ENCODE results near the gene CCDC93.

The CCDC93 gene, protein sequence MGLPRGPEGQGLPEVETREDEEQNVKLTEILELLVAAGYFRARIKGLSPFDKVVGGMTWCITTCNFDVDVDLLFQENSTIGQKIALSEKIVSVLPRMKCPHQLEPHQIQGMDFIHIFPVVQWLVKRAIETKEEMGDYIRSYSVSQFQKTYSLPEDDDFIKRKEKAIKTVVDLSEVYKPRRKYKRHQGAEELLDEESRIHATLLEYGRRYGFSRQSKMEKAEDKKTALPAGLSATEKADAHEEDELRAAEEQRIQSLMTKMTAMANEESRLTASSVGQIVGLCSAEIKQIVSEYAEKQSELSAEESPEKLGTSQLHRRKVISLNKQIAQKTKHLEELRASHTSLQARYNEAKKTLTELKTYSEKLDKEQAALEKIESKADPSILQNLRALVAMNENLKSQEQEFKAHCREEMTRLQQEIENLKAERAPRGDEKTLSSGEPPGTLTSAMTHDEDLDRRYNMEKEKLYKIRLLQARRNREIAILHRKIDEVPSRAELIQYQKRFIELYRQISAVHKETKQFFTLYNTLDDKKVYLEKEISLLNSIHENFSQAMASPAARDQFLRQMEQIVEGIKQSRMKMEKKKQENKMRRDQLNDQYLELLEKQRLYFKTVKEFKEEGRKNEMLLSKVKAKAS

DNA sequence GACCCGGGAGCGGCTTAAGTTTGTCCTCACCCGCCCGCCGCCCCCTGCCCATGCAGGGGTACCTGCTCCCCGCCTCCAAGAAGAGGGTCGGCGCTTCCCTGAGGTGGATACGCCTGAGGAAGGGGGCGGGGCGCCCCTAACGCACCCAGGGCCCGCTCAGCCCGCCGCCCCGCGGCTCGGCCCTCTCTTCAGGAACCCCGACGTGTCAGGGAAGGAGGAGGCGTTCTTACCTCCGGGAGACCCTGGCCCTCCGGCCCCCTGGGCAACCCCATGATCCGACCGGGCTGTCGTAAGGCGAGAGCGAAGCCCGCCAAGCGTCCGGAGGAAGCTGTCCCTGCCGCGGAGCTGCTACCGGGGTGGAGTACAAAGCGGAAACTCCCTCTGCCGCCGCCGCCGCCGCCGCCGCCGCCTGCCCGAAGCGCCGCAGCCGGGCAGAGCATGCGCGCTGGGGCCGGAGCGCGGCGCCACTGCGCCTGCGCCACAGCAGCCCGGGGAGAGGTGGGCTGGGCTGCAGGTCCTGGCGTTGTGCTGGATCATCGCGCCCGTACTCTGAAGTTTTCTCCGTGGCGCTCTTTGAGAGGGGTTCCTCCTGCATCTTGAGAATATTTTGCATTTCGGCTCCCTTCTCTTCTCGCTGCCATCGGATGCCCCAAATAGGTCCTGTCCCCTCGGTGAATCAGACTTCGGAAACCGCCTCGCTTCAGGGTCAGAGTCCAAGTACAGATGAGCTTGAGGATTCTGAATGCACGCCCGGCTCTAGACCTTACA lies at the start of gene CCDC93:
CCDC93 (minus strand) TSS at position 347 of the 768 bp plus-strand sequence; CDS start at position 272, 75 bp downstream.
- in situ Hi-C loops (cut with HindIII; ENCODE audit: low sequenced_read_pairs), result no loop called here

DNA sequence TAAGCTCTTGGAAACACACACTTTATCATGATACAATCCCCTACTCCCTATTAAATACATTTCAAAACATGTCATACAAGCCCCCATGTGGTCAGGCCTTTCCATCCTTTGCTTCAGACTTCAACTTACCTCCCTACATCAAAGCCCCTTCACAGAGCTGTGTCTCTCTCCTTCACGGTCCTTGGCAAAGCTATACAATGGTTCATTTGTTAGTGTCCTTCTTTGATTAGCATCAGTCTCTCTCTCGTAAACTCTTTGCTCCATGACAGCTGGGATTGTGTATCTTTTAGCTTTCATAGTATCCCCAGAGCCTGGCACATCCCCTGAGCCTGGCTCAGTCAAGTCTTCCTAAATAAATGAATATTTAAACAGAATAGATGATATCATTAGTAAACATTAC lies 48.8 kb upstream of the CCDC93 start:
- in situ Hi-C loops (cut with HindIII; ENCODE audit: low sequenced_read_pairs), result no loop called here

DNA sequence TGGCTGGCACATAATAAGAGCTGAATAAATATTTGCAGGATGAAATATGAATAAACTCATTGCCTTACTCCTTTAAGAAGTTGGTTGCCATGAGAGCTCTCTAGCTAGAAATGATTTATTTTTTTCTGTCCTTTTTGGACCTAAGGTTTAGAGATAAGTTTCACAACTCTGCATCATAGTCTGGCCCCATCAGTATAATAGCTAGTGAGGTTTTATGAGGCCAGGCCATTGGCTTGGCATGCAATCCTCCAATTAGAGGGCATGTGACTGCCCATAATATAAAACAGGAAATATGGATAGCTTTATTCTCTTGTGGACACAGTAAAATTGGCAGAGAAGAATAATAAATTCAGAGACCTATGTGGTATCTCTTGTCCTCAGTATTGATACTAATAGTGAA lies 48.2 kb upstream of the CCDC93 start:
- in situ Hi-C loops (cut with HindIII; ENCODE audit: low sequenced_read_pairs), result no loop called here

DNA sequence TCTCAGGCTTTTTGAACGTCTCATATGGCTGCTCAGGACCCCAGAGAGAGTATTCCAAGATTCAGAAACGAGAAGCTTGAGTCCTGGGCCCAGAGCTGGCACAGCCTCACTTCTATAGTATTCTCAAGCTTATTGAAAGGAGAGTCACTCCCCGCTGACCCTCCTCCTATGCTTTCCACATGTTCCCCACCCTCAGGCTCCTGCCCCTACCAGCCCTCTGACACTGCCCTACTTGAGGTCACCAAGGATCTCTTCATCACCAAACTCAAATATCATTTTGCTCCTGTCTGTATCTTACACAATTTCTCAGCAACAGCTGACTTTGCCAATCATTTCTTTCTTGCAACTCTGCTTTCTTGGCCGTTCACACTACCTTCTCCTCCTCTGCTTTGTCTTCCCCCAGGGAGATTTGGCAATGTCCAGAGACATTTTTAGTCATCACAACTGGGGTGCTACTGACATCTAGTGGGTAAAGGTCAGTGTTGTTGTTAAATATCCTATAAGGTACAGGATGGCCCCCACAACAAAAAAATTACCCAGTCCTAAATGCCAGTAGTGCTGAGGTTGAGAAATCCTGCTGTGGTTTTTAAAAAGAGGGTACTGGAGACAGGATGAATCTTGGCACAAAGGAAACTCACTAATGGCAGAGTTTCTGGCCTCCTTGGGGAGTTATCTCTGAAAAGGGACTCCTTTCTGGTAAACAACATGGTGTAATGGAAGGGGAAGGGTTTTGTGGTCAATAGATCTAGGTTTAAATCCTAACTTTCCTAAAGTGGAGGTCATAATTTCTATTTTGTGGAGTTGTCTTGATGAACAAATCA lies 47.5 kb upstream of the CCDC93 start:
- in situ Hi-C loops (cut with HindIII; ENCODE audit: low sequenced_read_pairs), result no loop called here

DNA sequence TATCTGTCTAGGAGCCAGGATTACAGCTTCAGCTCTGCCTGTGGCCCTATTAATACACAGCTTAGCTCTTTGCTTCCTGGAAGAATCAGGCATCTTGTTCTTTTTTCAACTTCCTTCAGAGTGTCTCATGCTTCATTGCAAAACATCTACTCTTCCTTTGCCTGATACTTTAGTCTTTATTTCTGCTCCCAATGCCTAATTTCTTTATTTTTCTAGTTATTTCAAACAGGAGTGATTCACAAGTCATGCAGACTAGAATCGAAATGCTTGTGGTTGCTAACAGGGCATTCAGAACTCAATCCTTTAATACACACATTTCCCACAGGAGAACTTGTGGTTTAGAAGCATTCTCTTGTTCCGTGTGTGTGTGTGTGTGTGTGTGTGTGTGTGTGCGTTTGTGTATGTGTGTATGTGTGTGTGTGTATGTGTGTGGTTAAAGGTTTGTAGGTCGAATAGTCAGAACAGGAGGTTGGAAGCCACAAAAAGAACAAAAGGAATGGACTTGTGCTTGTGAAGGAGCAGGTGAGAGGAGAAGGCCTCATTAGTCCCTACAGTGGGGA lies 46.1 kb upstream of the CCDC93 start:
- in situ Hi-C loops (cut with HindIII; ENCODE audit: low sequenced_read_pairs), result no loop called here

DNA sequence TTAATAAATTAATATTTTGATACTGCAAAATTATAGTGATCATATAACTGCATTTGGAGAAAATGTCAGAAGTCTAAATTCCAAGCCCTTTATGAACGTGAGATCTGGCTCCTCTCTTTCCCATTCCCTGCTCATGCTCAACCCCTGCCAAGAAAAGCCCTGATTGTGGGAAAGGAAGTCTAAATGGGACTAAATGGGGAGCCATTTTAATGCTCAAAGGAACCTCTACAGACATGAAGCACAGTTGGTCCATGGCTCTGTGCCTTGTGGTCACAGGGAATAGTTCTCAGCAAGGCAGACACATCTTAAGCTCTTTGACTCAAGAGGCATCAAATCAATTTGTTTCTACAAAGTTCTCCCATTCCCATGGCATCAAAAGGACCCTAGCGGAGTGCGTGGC lies 45.1 kb upstream of the CCDC93 start:
- in situ Hi-C loops (cut with HindIII; ENCODE audit: low sequenced_read_pairs), result no loop called here

DNA sequence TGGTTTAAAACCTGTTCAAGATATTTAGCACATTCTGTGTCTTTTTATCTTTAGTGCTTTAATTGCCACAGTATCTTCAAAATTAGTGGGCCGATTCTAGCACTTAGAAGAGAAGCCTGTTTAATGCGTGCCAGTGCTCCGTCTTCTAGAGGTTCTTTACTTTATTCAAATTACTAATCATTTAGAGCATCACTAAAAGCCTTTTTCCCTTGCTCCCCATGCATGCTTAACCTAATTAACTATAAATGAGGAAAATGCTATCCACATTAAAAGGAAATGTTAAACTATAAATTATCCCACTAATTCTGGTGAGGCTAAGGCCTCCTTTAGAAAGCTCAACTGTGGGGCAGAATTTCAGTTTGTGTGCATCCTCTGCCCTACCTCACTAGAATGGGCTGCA lies 42.9 kb upstream of the CCDC93 start:
- in situ Hi-C loops (cut with HindIII; ENCODE audit: low sequenced_read_pairs), result no loop called here

DNA sequence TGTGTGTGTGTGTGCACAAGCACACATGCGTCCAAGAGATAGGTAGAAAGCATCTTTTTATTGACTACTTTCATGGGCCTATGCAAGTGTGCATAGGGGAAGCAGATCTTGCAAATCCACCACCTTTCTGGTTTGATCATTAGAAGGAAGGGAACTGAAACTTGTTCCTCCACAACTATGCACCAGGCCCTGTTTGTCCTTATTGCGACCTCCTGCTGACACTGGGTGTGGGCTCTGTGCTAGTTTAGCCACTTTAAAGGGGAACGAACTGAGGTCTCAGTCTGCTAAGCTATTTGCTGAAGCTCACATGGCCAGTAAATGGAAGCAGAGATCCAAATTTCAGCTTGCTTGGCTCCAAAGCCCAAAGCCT lies 42.3 kb upstream of the CCDC93 start:
- in situ Hi-C loops (cut with HindIII; ENCODE audit: low sequenced_read_pairs), result no loop called here

DNA sequence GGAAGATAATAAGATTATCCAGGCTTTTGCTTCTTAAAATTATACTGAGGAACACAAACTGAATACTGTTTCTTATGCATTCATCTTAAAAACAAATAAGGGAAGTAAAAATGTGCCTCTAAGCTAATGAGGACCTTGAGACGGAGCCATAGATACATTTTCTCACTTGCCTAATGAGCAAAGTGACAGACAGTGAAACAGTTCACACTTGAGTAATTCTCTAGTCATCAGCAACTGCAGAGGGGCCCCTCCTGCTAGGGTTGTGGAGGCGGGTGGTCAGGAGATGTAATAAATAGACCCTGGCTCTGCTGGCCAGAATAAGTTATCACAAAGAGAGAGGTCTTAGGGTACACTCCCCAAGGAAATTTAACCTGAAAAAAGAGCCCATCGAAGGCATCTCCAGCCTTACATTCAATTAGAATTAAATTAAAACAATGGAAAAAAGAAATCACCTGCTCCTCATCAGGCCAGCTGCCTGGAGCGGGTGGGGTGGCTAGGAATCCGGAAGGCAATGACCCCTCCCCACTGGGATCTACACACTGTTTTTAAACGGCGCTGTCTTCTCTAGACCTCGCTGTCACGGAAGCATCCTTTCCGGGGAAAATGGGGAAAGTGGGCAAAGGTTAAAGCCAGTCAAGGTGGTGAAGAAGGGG lies 41.8 kb upstream of the CCDC93 start:
- in situ Hi-C loops (cut with HindIII; ENCODE audit: low sequenced_read_pairs), result no loop called here

DNA sequence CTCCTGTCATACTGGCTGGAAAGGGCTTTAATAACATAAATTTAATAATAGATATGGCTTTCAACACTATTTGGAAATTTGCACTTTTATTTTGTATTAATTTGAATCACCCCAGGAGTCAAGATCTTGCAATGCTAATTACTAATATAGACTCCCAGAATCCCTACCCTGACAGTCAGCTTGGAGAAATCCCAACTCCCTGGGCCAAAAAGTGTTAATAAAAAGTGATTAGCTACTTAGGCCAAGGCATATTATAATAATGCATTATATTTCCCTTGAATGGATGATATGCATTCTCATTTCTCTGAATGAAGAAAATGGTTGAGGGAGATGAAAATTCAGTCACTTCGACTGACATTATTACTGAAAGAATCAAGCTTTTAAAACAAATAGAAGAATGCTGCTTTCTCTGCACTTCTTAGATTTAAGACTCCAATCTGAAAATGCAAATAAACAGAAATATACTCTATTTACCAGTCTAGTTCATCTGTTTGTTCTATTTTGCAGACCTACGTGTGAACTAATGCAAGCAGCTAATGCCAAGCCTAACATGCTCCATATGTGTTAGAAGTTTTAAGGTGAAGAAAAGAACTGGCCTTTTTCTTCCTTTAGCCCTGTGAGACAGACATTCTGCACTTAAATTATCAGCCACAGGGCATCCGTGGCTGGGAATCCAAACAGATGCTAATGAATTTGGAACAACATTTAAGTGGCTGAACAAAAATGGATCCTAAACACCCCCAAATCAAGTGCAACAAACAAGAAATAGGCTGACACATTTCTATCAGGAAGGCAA lies 40.5 kb upstream of the CCDC93 start:
- in situ Hi-C loops (cut with HindIII; ENCODE audit: low sequenced_read_pairs), result no loop called here

DNA sequence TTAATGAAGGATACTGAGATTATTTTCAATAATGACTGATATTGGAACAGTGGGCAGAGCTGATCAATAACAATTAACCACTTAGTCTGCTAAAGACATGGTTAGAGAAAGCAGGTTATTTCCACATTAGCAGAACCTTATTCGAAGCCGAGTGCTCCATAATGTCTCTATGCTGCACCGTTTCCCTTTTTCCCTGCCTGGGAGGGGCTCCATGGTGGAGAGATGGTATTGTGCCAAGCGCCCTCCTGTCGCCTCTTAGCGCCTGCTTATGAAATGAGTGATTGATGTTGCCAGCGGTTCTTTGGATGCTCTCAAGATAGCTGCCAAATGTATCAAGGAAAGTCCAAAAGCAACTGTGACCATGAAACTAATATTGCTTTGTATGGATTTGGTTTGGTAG lies 39.8 kb upstream of the CCDC93 start:
- in situ Hi-C loops (cut with HindIII; ENCODE audit: low sequenced_read_pairs), result no loop called here

DNA sequence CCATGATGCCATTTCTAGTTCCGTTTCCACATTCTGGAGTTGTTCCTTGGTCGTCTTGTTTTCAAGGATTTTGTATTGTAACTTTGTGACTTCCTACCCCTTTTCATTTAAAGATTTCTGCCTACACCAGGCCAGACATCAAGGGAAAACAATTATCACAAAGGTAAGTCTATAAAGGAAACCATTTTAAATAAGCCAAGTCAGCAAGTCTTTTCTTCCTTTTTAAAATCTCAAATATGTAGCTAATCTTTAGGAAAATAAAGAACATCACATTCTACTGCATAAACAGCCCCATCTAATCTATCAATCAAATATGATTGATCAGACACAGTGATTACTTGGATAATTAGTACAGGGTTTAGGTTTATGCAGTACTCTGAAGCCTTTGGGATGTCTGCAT lies 38.6 kb upstream of the CCDC93 start:
- in situ Hi-C loops (cut with HindIII; ENCODE audit: low sequenced_read_pairs), result no loop called here

DNA sequence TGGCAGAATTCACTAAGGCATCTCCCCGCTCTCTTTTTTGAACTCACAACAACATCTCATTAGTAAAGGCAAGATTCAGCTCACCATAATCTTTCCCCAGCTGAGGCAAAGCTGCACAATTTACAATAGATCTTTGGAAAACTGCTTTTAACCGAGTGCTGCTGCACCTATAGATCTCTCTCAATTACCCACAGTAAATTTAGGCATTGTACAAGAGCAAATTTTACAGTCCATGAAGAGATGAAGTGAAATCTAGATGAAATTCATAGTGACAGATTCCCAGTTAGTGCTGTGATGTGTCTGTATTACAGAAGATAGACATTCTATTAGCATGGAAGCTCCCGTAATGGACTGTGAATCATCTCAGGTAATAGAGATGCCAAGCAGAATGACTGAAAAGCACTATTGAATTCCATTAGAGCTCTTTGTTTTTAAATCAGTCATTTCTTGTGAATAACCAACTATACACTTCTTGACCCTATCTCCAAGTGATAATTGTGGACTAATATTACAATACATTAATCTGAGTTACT lies 38.0 kb upstream of the CCDC93 start:
- in situ Hi-C loops (cut with HindIII; ENCODE audit: low sequenced_read_pairs), result no loop called here

DNA sequence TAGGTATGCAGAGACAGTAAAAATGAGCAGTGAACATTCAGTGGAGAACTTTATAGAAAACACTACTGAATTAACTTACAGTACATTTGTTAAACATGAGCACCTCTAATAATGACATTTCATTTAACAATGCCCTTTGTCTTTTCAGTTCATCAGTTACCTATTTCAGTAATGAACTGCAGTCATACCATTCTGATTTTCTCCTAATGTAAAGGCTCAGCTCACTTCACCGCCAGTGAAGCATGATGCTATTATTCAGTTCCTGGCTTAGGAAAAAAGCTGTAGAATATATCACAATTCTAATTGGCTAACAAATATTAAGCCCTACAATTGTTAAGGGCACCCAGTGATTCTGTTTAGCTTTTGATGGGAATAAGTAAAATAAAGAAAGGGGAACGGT lies 37.1 kb upstream of the CCDC93 start:
- in situ Hi-C loops (cut with HindIII; ENCODE audit: low sequenced_read_pairs), result no loop called here

DNA sequence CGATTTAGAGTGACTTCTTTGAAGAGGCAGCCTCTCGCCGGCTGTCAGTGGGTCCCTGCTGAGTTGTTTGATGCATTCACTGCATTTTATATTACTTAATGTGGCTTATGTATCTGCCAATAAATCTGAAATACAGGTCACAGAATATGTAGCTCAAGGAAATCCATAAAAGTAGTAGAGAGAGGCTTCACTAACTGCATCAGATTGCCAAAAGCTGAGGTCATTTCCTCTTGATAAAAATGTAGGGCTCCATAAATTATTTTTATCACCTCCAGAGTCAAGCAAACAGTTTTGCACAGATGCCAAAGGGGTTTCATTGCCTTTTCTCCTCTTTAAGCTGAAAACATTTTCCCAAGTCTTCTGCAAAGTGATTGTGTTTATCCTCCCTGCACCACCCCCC lies 36.5 kb upstream of the CCDC93 start:
- in situ Hi-C loops (cut with HindIII; ENCODE audit: low sequenced_read_pairs), result no loop called here

DNA sequence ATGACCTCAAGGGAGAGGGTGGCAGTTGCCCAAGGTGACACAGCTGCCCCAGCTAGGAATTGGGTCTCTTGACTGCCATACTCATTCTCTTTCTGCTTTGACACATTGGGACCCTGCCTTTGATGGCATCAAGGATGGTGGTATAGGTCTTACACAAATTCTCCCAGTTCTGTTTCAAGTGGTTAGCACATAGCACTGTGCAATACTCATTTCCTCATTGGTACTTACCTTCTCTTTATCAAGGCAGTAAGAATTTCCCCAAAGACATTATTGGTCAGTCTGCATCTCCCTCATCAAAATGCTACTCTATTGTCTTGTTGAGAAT lies 35.9 kb upstream of the CCDC93 start:
- in situ Hi-C loops (cut with HindIII; ENCODE audit: low sequenced_read_pairs), result loop anchor here (25.0 kb wide), 1 partner anchor 813 kb away; no protein-coding TSS in a partner anchor

DNA sequence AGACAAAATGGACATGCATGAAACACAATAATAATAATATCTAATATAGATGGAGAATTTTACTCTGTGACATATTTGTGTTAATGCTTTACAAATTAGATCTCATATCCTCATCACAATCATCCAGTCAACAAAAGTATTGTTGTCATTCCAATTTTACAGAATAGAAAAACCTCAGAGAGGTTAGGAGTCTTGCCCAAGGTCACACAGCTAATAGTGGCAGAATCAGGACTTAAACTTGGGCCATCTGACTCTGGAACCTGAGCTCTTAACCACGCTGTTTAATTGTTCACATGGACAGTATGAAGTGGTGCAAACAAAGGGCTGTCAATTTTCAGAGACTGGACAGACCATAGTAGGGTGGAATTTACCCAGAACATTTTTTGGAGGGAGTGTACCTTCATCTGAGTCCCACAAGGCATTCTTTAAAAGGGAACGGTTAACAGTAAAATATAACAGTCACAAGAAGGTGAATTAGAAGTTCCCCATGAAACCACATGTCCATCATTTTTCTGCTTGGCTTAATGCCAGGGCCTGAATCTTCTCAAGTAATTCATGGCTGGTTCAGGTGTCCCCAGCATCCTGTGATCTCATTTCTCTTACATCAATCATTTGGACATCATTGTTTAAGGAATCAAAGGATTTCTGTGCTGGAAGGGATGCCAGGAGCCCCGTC lies 35.4 kb upstream of the CCDC93 start:
- in situ Hi-C loops (cut with HindIII; ENCODE audit: low sequenced_read_pairs), result loop anchor here (25.0 kb wide), 1 partner anchor 813 kb away; no protein-coding TSS in a partner anchor

DNA sequence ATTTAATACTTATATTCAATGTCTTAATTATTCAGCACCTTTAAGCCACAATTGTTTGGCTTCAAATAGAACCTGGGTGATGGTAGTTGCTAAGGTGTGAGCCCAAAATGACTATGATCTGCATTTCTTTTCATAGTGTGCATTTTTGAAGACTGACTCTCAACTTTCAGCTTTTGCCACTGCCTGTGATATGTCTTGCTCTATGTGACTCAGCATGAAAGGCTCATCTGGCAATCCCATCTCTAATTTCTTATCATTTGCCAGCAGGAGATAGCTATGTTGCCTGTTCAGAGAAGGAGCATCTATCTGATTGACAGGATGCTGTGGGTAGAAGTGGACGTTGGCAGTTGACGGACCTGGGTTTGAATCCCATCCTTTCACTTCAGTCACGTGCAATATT lies 34.5 kb upstream of the CCDC93 start:
- in situ Hi-C loops (cut with HindIII; ENCODE audit: low sequenced_read_pairs), result loop anchor here (25.0 kb wide), 1 partner anchor 814 kb away; no protein-coding TSS in a partner anchor
